ENCODE measurements around the gene ZNF385C. TPM values are rescaled to one million over a fixed set of nuclear protein-coding genes. Genes with fewer than 3 reads are reported as not detected.

ZNF385C gene
- total RNA-seq, 1 experiment from 2014 or later = 1.1 TPM

GRCh38 chr17:42052346-42052877 is 45.9 kb downstream of the ZNF385C start:
- no peak overlapping the region for H3K27ac ChIP-seq (ENCODE audit: low read depth, low read length)
- H3K9me2 ChIP-seq (ENCODE audit: insufficient read depth) = no peaks in the 10 kb centered on the region
- no peaks in the 10 kb centered on the region for H4K20me1 ChIP-seq (ENCODE audit: insufficient read depth)
- ChIA-PET RAD21 (ENCODE audit: low non-redundant PET in 1 of 2, low total read pairs in 2 of 2, uncharacterized antibody in 2 of 2, unreplicated experiment in 2 of 2) (no interaction called here), POLR2A (no interaction called here), CTCF (no interaction called here)
- peaks cover 11% of the 10 kb centered on the region; the same call in 1 of the 2 replicates for H3K27me3 ChIP-seq (ENCODE audit: insufficient read depth, low read length)
- H3K79me2 ChIP-seq (ENCODE audit: insufficient read depth, low read length) = no peaks in the 10 kb centered on the region
- intact Hi-C loops (cut with micrococcal nuclease) = no loop called here
- DNase-seq (ENCODE audit: low read depth, low spot score) = no peak
- TF ChIP-seq ZNF274 (IDR thresholded peaks at IDR 0.05; ENCODE audit: low read depth, low read length) (no peak), ZBTB33 (IDR thresholded peaks at IDR 0.05; ENCODE audit: extremely low read depth, insufficient replicate concordance, low read length) (no peak), CTCF (IDR thresholded peaks at IDR 0.05 in 2 of 3, conservative IDR thresholded peaks at IDR 0.05 in 1 of 3; ENCODE audit: borderline replicate concordance in 1 of 3, insufficient read depth in 1 of 3, low read depth in 2 of 3, low read length in 2 of 3) (no peak), SRF (IDR thresholded peaks at IDR 0.05; ENCODE audit: low read depth) (no peak), EGR1 (IDR thresholded peaks at IDR 0.05; ENCODE audit: low read depth) (no peak), CBX3 (IDR thresholded peaks at IDR 0.05; ENCODE audit: low read depth) (no peak), ELF1 (IDR thresholded peaks at IDR 0.05; ENCODE audit: borderline replicate concordance, low read depth) (no peak), POLR2A (IDR thresholded peaks at IDR 0.05; ENCODE audit: borderline replicate concordance, extremely low read depth, insufficient read depth, insufficient read length) (no peak), FOSL1 (IDR thresholded peaks at IDR 0.05; ENCODE audit: low read depth) (no peak), ATF3 (IDR thresholded peaks at IDR 0.05) (no peak), YY1 (IDR thresholded peaks at IDR 0.05; ENCODE audit: extremely low read depth, insufficient replicate concordance, low read depth, low read length) (no peak), EZH2 (IDR thresholded peaks at IDR 0.05) (no peak)
- H3K9ac ChIP-seq (ENCODE audit: low read length) = no peak overlapping the region
- H3K36me3 ChIP-seq (ENCODE audit: control insufficient read depth in 1 of 2, insufficient read depth in 2 of 2, low read length in 2 of 2) = no peaks in the 10 kb centered on the region
- H3K4me1 ChIP-seq (ENCODE audit: control insufficient read depth in 1 of 2, insufficient read depth in 2 of 2, low read length in 2 of 2) = peaks cover 19 to 38% of the 10 kb centered on the region in 2 experiments
- no peak overlapping the region for H2AFZ ChIP-seq (ENCODE audit: low read depth, low read length, poor library complexity, severe bottlenecking)
- H3K4me2 ChIP-seq (ENCODE audit: low read length) = no peak overlapping the region
- BruUV-seq (replicated peaks) = no TSS peak
- no peak for ATAC-seq
- H3K9me3 ChIP-seq (ENCODE audit: control insufficient read depth in 1 of 2, insufficient read depth in 1 of 2, low read depth in 1 of 2, low read length in 2 of 2) = no peaks in the 10 kb centered on the region
- H3K4me3 ChIP-seq (replicated peaks in 1 of 2; ENCODE audit: low read depth in 1 of 2, low read length in 2 of 2) = no peak overlapping the region
